Esophagus (tissue), 2 donors: ENCODE results near the gene RASA2. TPM values are rescaled to one million over a fixed set of nuclear protein-coding genes. Genes with fewer than 3 reads are reported as not detected.

ENCODE experiments used
- H3K27ac ChIP-seq, 2 donors: one replicate each; pipeline ENCODE4 v1.5.1; 2013; ENCODE audit warnings: low read depth in 2 of 2, mild to moderate bottlenecking in 2 of 2, inconsistent platforms in 1 of 2, low read length in 1 of 2, moderate library complexity in 1 of 2
- H3K27me3 ChIP-seq, 2 donors: one replicate each; pipeline ENCODE4 v1.6.1; 2013; ENCODE audit warnings: low read length in 2 of 2, control low read depth in 1 of 2, mild to moderate bottlenecking in 1 of 2; ENCODE audit not compliant: insufficient read depth in 2 of 2, control insufficient read depth in 1 of 2
- H3K36me3 ChIP-seq, 2 donors: one replicate each; pipeline ENCODE4 v1.6.1; 2013; ENCODE audit warnings: low read length in 1 of 2; ENCODE audit not compliant: control insufficient read depth in 2 of 2, insufficient read depth in 2 of 2
- H3K4me1 ChIP-seq, 2 donors: one replicate each; pipeline ENCODE4 v1.6.1; 2013; ENCODE audit warnings: low read length in 1 of 2; ENCODE audit not compliant: control insufficient read depth in 2 of 2, insufficient read depth in 2 of 2
- H3K4me3 ChIP-seq, 2 donors: one replicate each; pipeline ENCODE4 v1.5.1; 2013; ENCODE audit warnings: low read length in 2 of 2, mild to moderate bottlenecking in 2 of 2, low read depth in 1 of 2, moderate library complexity in 1 of 2
- H3K9me3 ChIP-seq, 2 donors: one replicate each; pipeline ENCODE4 v1.6.1; 2013; ENCODE audit warnings: mild to moderate bottlenecking in 2 of 2, low read depth in 1 of 2, low read length in 1 of 2, moderate library complexity in 1 of 2; ENCODE audit not compliant: control insufficient read depth in 2 of 2, insufficient read depth in 1 of 2
- WGBS, 2 donors: extraction: QIAGEN DNeasy Blood & Tissue Kit; methylation state at CpG; one replicate each; pipeline ENCODE4 v1.1.7; 2013; 5-methylcytosine and 5-hydroxymethylcytosine counted together
- polyA plus RNA-seq, 2 donors: library from polyadenylated mRNA; stranded (reverse); fragments of 200-250 nt; gene quantifications; one replicate each; pipeline ENCODE4 v1.2.3, GENCODE V29; 2013
- donor health status: healthy with polysubstance abuse.
- donor health status: Bipolar disorder and iron deficiency.

RASA2 gene
- polyA plus RNA-seq, 2 donors, result 4.0 to 6.9 TPM

DNA sequence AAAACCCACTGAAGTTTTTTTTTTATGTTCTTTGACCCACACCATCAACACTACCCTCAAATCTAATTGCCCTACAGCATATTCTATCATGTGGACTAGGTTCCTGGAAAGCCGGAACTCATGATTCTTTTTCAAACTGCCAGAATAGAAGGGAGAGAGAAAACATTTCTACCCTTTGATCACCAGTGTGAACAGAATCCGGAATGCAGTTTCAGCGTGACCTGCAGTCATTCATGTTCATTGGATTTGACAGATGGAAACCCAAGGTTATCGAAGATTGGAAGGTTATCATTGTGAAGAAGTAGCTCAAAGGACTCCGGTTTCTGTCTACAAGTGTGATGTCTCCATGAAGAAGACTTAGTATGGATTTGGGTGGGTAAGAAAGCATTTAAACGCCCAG, 39.4 kb upstream of the RASA2 start:
- H3K4me3 ChIP-seq, result no peak overlapping the region
- no peaks in the 10 kb centered on the region for H3K27me3 ChIP-seq
- no peaks in the 10 kb centered on the region for H3K4me1 ChIP-seq
- WGBS, 2 donors, result 86 to 89% methylated on average over 6 of the region's 6 CpGs
- H3K27ac ChIP-seq, result no peak overlapping the region
- H3K36me3 ChIP-seq, result peaks cover 16 to 23% of the 10 kb centered on the region in 2 donors
- H3K9me3 ChIP-seq, result no peaks in the 10 kb centered on the region

DNA sequence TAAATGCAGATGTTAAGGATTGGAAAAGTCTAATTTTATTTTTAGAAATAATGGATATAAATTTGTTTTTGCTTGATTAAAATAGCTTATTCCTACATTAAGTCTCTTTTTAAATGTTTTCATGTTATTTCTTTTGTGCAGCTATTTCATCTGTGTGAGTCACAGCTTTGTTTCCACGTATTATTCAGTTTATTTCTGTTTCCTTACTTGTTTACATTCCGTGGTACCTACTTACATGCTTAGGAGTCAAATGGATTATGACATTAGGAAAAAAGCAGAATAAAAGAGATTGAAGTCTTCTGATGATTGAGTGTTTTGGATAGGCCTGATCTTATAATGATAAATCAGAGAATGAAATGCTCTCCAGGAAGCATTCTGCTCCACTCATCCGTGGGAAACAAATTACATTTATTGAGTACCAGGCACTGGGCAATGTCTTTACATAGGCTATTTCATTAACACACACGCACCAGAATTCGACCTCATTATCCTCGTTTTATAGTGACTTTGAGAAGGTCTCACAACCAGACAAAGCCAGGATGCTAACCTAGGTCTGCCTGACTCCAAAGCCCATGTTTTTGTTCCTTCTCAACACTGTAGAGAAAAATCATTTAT, 38.1 kb upstream of the RASA2 start:
- no peaks in the 10 kb centered on the region for H3K4me1 ChIP-seq
- H3K4me3 ChIP-seq, result no peak overlapping the region
- H3K27ac ChIP-seq, result no peak overlapping the region
- no peaks in the 10 kb centered on the region for H3K27me3 ChIP-seq
- H3K36me3 ChIP-seq, result peaks cover 10 to 14% of the 10 kb centered on the region in 2 donors
- 64 to 67% methylated on average over 6 of the region's 6 CpGs for WGBS, 2 donors
- H3K9me3 ChIP-seq, result no peaks in the 10 kb centered on the region

DNA sequence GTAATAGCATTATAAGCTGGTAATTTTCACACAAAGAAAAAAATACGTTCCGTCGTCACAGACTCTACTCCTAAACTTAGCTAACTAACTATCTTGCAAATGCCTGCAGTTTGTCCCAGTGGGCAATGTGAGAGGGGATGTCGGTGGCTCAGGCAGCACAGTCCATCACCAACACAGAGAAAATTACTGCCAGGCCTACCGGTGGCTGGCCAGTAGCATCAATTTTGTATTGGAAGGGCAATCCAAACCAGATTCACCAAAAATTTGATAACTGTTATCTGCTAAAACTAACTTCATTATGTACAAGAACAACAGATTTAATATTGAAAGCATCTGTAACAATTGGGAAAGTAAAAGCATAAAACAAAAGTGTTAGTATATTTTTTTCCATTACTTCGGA, 37.4 kb upstream of the RASA2 start:
- WGBS, 2 donors, result 81 to 86% methylated on average over 6 of the region's 6 CpGs
- Histone ChIP-seq H3K4me3 (no peak overlapping the region), H3K9me3 (no peaks in the 10 kb centered on the region), H3K27me3 (no peaks in the 10 kb centered on the region), H3K27ac (no peak overlapping the region), H3K36me3 (peaks cover 6 to 14% of the 10 kb centered on the region in 2 donors), H3K4me1 (no peaks in the 10 kb centered on the region)

DNA sequence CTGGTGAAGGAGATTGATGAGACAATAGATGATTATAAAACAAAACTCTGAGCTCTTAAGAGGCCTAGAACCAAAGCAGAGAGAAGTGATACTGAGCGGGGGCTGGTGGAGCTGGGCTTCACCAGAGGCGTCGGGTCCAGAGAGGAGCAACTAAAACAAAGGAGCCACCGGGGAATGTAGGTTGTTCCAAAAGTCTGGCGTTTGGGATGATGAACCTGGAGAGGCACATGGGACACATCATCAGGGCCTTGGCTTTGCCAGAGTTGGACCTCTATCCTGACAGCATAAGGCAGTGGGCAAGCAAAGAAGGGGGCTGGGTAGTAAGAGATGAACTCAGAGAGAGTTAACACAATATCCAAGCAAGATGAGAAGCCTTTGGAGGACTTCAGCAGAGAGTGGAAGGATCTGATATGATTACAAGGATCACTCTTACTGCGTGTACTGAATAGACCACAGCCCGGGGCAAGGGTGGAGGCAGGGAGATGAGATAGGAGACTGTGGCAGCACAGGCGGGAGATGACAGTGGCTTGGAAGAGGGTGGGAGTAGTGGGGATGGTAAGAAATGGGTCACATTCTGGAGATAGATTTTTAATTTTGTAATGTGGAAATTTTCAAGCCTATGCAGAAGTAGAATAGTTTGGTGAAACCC, 36.0 kb upstream of the RASA2 start:
- WGBS, 2 donors, result 73 to 77% methylated on average over 8 of the region's 8 CpGs
- H3K36me3 ChIP-seq, result peaks cover 0 to 7% of the 10 kb centered on the region in 2 donors
- H3K27me3 ChIP-seq, result no peaks in the 10 kb centered on the region
- H3K9me3 ChIP-seq, result no peaks in the 10 kb centered on the region
- H3K4me3 ChIP-seq, result no peak overlapping the region
- H3K27ac ChIP-seq, result no peak overlapping the region
- H3K4me1 ChIP-seq, result no peaks in the 10 kb centered on the region

DNA sequence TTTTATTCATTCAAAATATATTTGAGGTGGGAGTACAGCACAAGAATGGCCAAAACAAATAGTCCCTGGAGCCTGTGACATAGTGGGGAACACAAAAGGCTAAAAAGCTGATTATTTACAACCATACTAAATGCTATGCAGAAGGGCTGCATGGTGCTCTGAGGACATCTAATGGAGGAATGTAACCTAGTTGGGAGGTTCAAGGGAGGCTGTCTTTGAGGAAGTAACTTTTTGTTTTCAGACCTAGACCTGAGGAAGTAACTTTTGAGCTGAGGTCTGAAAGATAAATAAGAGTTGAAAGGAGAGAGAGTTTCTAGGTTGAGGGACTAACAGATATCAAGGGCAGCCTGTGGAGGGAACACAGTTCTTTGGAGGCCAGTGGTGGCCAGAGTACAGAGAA, 34.8 kb upstream of the RASA2 start:
- peaks cover 0 to 3% of the 10 kb centered on the region in 2 donors for H3K36me3 ChIP-seq
- no peak overlapping the region for H3K27ac ChIP-seq
- no peak overlapping the region for H3K4me3 ChIP-seq
- H3K27me3 ChIP-seq, result no peaks in the 10 kb centered on the region
- no peaks in the 10 kb centered on the region for H3K4me1 ChIP-seq
- H3K9me3 ChIP-seq, result no peaks in the 10 kb centered on the region

DNA sequence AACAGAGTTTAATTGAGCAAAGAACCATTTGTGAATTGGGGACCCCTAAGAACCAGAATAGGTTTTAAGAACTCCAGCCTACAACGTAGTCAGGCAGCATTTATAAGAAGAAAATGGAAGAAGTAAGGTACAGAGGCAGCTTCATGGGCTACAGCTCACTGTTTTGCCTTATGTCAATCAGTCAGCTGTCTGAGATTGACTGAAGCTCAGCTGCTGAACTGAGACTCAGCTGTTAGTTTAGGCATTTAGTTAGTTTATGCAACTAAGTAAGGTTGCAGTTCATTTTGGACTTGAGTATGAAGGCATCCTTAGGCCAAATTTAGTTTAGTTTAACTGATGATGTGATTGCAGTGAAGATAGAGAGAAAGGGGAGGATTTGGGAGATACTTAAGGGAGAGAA, 34.1 kb upstream of the RASA2 start:
- Histone ChIP-seq H3K27ac (no peak overlapping the region), H3K9me3 (no peaks in the 10 kb centered on the region), H3K4me3 (no peak overlapping the region), H3K27me3 (no peaks in the 10 kb centered on the region), H3K36me3 (no peaks in the 10 kb centered on the region), H3K4me1 (no peaks in the 10 kb centered on the region)
- WGBS, 2 donors, result 90 to 91% methylated on average over 1 of the region's 1 CpG

DNA sequence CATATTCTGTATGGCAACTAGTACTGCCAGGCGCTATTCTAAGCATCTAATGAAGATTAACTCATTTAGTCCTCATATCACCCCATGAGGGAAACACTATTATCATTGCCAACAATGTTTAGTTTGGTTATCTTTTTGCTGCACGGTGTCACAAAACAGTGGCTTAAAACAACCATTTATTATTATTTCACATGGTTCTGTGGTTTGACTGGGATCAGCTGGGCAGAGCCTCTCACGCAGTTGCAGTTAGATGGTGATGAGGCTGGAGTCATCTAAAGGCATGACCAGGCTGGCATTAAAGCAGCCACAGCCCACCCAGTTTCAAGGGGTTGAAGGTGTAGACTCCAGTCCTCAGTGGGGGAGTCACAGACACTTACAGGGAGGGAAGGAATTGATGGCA, 32.8 kb upstream of the RASA2 start:
- no peaks in the 10 kb centered on the region for H3K27me3 ChIP-seq
- no peaks in the 10 kb centered on the region for H3K4me1 ChIP-seq
- no peaks in the 10 kb centered on the region for H3K36me3 ChIP-seq
- WGBS, 2 donors, result 78 to 79% methylated on average over 3 of the region's 3 CpGs
- H3K9me3 ChIP-seq, result no peaks in the 10 kb centered on the region
- H3K4me3 ChIP-seq, result no peak overlapping the region
- no peak overlapping the region for H3K27ac ChIP-seq

DNA sequence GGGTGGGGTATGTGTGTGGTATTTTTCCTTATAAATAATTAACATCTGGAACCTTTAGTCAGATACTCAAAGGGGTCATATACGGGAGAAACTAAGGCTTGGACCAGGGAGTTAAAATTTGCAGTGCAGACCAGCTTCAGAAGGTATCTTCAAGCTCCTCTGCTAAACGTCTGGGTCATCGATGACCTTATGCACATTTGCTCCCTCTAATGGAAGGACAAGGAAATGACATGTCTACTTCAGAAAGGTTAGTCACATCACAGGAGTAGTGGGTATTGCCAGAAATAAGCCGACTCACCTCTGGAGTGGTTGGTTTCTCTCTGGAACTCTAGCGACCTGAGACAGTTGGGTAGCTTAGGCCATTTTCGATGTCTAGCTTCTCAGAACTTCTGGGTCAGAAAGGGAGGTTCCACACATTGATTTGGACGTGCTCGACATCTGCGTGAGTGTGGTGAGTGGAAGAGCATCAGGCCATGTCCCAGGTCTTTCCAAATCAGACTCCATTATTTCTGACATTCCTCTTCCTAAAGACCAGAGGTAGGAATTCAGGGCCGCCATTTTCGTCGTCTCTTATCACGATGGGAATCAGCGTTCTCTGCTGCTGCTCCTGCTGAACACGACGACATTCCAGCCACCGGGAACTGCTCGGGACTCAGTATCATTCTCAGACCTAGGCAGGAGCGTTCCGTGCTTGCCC, 31.8 kb upstream of the RASA2 start:
- H3K4me3 ChIP-seq, result no peak overlapping the region
- H3K9me3 ChIP-seq, result no peaks in the 10 kb centered on the region
- no peaks in the 10 kb centered on the region for H3K36me3 ChIP-seq
- H3K27me3 ChIP-seq, result no peaks in the 10 kb centered on the region
- WGBS, 2 donors, result 59 to 66% methylated on average over 20 of the region's 20 CpGs
- no peak overlapping the region for H3K27ac ChIP-seq
- no peaks in the 10 kb centered on the region for H3K4me1 ChIP-seq

DNA sequence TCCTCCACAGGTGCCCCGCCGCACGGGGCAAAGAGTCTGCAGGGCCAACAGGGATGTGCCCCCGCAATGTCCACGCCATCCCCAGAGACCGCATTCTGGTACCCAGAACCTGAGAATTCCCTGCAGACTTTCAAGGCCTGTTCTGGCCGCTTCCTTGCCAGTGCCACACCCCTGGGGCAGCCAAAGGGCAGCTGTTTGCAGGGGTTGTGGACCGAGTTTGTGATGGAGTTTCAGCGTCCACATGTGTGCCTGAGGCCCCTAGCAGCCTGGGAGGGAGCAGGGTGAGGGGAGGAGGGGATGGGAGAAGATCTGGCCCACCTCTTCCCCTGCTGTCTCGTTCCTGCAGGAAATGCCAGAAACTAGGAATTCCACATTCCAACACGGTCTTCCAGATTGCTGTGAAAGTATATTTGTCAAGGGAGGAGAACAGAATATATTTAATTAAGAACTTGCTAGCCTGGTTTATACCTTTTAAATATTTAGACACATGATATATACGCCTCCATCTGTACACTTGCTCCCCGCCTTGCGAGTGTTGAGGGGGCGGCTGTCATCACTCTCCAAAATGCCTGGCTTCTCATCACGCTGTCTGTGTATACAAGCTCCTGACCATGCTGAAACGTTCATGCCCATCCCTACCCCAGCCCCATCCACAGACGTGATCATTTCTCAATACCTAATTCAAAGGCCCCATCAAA, 31.1 kb upstream of the RASA2 start:
- Histone ChIP-seq H3K27ac (no peak overlapping the region), H3K4me1 (no peaks in the 10 kb centered on the region), H3K27me3 (no peaks in the 10 kb centered on the region), H3K4me3 (no peak overlapping the region), H3K9me3 (no peaks in the 10 kb centered on the region), H3K36me3 (no peaks in the 10 kb centered on the region)
- WGBS, 2 donors, result 59 to 63% methylated on average over 18 of the region's 18 CpGs
